ENCODE results near the gene COX17.

Gene COX17

DNA sequence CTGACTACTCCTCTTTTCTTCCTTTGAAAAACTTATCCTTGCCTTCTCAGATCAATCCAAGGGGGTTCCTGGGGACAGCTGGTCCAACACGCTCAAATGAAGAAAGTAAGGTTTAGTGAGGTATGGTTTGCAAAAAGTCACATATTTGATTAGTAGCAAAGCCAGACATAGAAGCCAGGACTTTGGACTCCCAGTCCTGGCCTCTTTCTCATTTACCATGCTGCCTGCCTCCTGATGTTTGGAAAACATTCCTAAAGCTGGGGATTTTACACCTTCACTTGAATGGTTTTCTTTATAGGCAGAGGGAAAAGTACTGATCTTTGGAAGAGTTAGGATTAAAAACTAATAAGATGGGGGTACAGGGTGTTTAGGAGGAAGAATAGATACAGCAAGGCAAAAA lies 31.4 kb downstream of the COX17 start:
- no peak for DNase-seq (ENCODE audit: low read depth, low spot score)

DNA sequence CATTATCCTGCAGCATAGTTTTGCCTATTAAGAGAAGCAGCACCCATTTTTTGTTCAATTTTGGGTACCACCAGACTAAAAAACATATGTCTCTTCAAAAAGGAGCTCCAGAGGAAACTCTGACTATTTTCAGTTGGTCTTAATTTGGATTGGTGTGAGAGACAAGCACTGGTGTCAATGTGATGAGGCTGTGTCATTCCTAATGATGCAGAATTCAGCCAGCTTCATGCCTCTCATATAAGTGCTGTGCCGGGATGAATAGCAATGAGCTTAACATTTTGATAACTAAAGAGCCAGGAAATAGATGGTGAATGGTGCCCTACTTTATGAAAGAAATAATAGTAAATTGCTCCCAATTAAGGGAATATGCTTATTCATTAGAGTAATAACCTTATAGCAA lies 32.7 kb downstream of the COX17 start:
- DNase-seq (ENCODE audit: low read depth, low spot score): no peak

DNA sequence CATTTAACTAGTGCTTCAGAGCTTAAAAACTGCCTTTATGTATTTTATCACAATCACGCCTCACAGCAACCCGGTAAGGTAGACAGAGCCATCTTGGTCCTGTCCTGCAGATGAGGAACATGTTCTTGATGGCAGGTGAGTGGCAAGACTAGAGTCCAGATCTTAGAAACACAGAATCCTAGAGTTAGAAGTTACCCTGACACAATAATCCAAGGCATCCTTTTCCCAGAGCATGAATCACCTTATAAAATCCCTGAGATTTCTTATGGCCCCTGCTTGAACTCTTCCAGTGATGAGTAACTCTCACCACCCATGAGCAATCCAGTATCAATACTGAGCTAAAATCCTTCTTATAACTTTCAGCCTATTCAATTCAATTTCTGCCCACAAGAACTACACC lies 33.7 kb downstream of the COX17 start:
- no peak for DNase-seq (ENCODE audit: low read depth, low spot score)

DNA sequence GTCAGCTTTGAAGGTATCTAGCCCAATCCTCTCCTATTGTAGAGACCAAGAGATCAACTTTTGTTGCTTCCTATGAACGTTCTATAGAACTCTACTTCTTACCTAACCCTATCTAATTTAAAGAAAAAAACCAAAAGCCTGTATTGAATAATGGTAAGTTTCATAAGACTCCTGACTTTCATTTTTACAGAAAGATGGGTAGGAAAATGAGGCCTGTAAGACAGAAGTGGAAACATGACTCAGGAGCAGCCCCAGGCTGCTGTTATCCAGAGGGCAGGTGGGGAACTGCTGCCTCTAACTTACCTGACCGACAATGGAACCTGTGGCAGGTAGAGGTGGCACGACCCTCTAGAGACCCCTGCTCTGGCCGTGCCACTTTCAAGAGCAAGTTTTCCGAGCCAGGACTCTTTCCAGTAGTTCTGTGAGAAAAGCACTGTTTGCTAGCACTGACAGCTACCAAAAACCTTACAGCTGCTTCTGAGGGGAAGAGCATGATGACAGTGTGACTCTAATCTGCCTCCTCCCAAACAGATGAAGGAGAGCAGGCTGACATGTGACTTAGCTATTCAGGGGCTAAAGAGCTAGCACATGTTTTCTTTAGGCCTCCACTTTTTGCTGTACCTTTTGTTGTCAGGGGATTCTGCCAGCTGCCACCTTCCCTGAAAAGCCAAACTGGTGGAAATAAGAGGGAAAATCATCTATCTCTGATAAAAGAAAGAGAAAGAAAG lies 34.3 kb downstream of the COX17 start:
- no peak for DNase-seq (ENCODE audit: low read depth, low spot score)

DNA sequence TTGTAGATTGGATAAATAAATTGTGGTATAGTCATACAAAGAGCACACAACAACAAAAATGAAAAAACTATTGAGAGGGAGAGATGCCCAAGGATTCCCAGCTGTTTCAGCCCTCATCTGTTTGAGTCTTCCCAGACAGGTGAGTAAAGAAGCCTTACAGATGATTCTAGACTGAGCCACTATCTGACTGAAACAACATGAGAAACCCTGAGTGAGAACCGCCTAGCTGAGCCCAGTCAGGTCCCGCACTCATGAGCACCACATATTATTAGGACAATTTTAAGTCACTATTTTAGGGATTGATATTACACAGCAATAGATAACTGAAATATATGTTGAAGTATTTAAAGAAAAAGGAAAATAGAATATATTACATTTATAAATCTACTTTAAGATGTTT lies 35.8 kb downstream of the COX17 start:
- DNase-seq (ENCODE audit: low read depth, low spot score): no peak

DNA sequence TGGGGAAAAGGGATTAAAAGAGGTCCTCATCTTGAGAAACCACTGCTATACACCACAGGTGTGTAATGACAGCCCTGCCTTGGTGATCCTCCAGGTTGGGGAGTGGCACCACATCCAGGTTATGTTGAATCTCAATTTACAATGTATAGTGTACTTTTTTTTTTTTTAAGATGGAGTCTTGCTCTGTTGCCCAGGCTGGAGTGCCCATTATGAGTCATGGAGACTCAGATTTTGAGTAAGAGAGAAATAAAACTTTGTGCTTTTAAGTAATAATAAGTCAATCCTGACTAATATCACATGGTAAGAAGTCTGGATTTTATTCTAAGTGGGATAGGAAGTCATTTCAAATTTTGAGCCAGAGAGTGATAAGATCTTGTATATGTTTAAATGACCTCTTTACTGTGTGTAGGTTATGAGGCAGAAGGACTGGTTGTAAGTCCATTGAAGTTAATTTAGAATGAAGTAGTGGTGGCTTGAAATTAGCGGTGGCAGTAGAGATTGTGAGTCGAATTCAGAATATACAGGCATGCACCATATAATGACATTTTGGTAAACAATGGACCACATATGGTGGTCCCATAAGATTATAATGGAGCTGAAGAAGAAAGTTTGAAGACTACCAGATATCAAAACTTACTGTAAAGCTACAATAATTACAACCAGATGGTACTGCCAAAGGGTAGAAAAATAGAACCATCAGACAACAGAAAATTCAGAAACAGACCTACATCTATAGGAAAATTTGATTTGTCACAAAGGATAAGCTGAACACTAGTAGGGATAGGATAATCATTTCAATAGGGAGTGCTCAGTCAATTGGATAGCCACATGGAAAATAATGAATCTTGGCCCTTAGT lies 37.5 kb downstream of the COX17 start:
- DNase-seq (ENCODE audit: low read depth, low spot score): no peak

DNA sequence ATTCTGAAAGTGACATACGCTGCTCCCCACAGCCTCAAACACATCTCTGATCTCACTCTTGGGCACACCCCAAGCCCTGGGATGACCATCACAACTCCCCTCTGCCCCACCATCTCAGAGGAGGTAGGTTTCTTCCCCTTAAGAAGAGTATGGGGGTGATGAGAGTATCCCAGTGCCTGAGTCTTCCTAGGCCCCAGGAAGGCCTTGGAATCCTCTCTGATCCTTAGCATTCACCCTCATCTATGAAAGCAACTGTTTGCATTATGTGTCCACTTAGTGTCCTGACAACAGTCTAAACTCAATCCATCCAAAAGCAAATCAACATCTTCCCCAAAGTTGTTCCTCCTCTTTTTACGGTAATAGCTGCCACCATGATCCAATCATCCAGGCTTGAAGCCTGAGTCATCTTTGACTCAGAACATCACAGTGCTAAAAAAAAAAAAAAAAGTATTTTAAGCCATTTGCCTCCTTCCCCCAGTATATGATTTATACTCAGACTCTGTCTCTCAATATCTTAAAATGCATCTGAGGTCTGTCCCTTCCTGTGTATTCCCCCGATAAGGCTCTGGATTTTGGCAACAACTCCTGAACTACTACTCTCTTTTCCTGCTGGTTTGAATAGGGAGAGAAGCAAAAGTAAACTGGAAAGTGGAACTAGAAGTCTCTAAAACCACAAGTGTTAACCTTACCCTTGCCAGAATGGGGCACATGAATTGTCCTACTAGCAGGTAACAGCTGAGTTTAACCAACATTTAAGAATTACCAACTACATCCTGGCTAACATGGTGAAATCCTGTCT lies 39.3 kb downstream of the COX17 start:
- DNase-seq (ENCODE audit: low read depth, low spot score): no peak

DNA sequence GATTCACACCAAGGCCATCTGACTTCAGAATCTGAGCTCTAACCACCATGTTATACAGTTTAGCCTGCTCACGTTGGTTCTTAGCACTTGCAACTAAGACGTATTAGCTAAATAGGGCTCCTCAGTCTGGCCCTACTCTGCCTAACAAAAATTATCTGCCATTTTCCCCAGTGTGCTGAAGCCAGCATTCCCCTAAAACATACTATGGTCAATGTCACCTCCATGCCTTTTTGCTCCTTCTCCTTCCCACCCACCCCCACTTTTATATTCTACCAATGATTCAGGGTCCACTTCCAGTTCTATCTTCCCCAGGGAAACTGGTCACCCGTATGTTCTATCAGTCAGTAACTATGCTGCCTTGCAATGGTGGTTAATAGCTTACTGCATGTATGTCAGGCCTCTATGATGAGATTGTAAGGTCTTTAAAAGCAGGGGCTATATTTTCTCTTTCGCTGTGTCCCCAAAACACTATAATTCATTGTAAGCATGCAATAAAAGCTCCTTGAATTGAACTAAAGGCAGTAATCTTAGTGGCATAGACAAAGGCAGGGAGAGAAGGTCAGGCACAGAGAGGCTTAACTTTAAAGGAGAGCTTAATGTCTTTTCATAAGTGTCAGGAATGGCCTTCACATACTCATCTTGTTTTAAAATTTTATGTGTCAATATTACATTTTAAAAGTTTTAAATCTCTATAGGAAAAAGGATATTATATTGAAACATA lies 40.2 kb downstream of the COX17 start:
- DNase-seq (ENCODE audit: low read depth, low spot score): no peak

DNA sequence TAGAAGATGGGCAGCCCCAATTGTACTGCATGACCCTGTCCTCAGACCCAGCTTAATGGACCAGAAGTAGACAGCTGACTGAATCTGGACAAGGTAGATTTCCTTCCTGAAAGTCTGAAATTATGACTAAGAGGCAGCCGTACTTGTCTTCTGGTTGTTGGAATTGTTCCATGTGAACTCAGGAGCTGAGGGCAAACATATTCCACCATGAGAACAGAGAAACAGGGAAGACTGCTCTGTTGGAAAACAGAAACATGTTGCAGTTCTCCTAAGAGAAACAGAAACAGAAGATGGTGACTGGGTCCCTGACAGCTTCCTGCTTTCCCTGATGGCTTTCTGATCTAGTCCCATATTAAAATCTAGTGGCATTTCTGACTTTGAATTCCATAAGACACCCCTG lies 41.0 kb downstream of the COX17 start:
- DNase-seq (ENCODE audit: low read depth, low spot score): no peak

DNA sequence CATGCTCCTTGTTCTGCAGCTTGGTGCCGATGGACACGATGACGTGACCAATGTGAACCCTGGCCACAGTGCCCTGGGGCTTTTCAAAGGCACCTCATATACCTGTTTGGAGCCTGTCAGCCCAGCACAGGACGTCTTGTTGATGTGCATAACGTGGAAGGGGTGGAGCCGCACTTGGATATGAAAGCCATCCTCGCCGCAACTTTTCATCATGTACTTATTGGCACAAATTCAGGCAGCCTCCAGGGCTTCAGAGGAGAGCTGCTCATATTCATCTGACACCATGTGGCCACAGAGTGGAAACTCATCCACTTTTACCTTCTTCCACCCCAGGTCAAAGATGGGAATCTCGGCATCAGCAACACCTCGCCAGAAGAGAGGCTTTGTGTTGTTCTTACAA lies 41.5 kb downstream of the COX17 start:
- no peak for DNase-seq (ENCODE audit: low read depth, low spot score)

DNA sequence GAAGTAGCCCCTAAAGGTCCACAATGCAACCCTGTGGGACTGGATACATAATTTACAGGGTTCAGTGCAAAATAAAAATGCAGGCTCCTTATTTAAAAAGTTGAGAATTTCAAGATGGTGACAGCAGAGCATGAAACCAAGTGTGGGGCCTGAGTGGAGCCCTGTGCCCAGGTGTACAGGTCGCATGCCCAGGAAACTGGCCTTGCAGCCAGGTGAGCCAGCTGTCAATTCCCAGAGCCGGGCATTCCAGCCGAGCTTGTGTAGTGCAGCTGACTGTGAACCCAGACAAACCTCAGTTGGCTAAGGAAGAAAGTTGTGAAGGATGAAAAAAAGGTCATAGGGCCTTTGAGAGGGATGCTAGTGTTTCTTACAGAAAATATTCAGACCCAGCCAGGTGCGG lies 44.4 kb downstream of the COX17 start:
- no peak for DNase-seq (ENCODE audit: low read depth, low spot score)

DNA sequence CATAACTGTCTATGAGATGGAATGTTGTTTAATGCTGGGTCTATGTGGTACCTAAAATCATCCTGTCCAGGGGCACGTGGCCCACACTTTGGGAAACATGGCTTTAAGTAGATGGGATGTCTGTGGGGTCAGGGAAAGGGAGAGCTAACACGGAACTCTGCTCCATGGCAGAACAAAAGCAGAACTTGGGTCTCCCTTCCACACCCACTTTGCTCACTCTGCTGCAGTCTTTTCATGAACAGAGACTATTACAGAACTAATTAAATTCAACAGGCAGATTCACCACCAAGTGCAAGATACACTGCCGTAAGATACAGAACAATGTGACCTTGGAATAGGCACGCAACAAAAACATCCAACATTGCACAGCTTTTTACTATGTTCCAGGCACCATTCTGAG lies 45.0 kb downstream of the COX17 start:
- DNase-seq (ENCODE audit: low read depth, low spot score): no peak

DNA sequence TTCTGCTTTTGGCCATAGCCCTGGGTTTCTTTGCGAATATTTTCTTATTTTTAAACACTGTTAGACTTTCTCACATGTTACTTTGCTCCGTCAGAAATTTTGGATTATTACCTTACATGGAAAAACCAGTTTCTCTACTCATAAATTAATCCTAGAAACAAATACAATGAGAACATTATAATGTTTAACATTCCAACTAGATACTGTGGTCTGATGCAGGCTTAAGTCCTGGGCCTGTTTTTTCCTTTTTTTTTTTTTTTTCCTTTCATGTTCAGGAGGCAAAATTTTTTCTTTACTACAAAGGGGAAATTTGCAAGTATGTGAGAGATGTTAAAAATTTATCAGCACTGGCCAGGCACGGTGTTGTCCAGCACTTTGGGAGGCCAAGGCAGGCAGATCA lies 45.7 kb downstream of the COX17 start:
- DNase-seq (ENCODE audit: low read depth, low spot score): no peak

DNA sequence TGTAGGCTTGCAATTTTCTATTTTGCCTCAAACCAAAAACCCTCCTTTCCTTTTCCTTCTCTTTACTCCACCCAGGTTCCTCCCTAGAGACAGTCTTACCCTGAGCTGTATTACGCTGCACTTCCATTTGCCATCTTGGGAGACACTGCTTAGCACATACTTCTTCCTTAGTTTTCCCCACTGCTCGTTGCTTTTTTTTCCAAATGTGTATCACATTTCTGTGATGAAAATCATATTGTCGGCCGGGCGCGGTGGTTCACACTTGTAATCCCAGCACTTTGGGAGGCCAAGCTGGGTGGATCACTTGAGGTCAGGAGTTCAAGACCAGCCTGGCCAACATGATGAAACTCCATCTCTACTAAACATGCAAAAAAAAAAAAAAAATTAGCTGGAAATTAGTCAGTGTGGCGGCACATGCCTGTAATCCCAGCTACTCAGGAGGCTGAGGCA lies 46.3 kb downstream of the COX17 start:
- DNase-seq (ENCODE audit: low read depth, low spot score): no peak

DNA sequence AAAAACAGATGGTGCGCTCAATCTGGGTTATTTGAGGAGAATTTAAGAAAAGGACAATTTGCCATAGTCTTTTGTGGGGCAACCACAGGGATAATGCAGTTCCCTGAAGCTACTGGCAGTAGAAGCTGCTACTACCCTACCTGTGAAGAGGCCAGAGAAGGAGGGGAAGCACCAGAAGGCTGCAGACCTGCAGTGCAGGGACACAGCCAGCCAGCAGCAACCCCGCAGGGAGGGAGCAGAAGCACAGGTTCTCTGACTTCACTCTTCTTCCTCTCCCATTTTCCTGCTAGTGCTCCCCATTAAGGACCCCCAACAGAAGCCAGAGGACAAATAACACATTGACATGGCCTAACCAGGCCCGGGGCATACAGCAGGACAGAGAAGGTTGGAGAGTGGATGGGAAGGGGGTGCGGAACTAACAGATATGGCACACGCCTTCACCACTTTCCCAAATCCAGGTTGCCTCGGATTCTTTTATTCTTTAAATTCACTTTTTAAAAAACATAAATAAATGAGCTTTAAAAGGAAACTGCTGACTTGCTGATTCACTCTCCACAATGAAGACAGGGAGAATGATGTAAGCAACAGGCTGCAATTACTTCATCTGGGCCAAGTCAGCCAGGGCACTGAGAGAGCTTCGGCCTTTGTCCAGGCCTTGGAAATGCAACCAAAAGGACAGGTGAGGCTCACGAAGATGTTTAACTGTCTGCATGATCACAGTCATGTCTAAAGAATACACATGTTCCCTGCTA lies 46.9 kb downstream of the COX17 start:
- DNase-seq (ENCODE audit: low read depth, low spot score): no peak

DNA sequence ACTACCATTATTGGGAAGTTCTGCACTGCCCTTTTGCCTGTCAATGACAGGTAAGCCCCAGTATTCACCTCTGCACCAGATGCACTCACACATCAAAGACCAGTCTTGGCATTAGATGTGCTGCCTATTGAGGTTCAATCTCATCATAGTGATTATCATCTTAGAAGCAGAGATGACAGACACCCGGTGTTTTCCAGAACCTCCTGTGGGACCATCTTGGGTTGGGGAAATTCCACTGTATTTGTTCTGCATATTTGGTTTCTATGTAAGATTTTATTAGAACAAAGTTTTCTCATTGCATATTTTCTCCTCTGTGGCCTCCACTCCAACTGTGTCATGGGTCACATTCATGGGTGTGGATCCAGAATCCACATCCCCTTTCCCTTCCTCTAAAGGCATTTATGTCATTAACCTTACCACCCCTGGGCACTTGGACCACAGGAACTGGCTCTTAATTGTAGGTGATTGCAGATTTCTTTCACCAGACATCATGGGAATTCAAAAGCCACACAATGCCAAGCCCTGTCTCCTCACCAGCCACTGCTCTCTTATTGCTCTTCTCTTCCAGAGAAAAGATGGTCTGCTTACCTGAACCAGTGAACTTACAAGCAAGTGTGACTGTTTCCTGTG lies 48.3 kb downstream of the COX17 start:
- DNase-seq (ENCODE audit: low read depth, low spot score): no peak

DNA sequence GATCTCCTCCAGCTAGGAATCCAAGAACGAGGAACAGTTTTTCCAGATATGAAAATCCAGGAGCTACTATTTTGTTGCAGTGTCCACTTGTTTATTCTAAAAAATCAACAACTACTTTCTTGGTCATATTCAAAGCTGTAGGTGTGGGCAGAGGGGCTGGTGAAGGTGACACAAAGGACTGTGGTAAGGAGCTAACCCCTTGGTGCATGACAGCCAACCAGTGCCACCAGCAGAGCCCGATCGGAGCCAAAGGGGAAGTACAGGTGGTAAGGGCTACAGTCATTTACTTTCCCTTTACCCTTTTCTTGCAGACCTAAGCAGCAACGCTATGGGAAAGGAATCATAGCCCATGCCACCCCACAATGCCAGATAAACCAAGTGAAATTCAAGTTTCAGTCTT lies 48.8 kb downstream of the COX17 start:
- no peak for DNase-seq (ENCODE audit: low read depth, low spot score)

DNA sequence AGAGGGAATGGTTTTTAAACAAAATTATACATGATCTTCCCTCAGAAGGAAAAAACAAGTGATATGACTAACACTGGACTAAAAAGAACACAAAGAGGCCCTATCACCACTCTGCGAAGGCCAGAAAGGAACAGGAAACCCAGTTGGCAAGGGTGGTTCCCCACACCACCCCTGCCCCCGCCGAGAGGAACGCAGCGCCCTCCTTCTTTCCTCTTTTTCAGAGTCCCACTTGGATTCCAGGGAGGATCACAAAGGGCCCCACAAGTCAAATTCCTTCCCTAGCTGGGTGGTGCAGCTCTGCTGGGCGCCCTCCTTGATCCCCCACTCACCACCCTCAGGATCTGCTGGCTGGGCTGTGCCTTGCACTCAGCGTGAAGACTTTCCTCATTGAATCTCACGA lies 49.7 kb downstream of the COX17 start:
- no peak for DNase-seq (ENCODE audit: low read depth, low spot score)

DNA sequence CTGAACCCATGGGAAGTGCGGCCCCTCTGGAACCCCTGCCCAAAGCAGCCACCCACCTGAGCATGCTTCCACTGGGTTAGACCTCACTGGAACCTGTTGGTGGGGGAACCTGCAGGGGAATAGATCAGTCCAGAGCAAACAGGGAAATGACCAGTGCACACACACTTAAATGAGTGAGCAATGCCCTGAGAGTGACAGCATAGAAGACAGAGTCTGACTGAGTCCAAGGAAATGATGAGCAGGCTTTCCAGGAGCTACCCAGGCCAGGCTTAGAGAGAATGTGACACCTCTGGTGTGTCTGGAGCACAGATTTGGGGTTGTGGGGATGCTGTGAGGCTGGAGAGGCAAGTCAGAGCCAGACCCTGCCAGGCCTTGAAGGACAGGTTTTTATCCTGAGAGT lies 51.0 kb downstream of the COX17 start:
- DNase-seq (ENCODE audit: low read depth, low spot score): no peak

DNA sequence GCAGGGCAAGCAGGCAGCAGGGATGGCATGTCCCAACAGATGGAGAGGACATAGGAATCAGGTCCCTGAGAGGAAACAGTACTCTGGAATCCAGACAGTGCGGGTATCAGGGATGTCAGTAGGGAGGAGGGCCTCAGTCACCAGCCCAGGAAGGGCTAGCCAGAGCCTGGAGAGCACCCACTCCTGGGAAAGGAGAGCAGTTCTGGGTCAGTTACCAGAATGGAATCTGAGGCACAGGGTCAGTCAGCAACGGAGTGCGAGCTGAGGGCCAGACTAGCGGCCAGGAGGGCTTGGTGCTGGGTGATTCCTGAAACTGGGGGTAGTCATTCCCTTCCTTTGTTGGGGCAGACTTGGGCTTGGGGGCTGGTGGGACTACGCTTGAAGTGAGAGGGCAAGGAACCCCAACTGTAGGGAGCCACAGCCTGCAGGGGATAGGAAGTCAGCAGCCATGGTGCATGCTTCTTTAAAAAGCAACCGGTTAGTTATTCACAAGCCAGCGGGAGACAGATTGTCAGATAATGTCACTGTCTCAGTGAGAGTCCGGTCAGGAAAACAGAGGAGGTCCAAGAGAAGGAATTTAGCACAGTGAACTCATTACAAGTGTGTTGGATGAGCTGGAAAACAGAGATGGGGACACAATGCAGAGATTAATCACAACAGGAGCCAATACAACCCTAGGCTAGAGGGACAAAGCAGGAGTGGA lies 51.6 kb downstream of the COX17 start:
- DNase-seq (ENCODE audit: low read depth, low spot score): no peak

All from smooth muscle cell of the brain vasculature (primary cell).